Psoas muscle (tissue), 8 donors: ENCODE results near the gene MICB. TPM values are rescaled to one million over a fixed set of nuclear protein-coding genes. Genes with fewer than 3 reads are reported as not detected.

Source experiments
- ATAC-seq, 4 donors: fragments of 200-7000 bp; cut with Tn5 transposase; one replicate each; pipeline ENCODE4 v1.9.1; 2020; ENCODE audit warnings: moderate library complexity in 3 of 4, mild to moderate bottlenecking in 2 of 4
- DNase-seq, 2 donors: peaks; one replicate each; pipeline ENCODE4 v3.0.0-alpha.2; 2020
- H3K27ac ChIP-seq: fragments of 200-600 bp; one replicate; pipeline ENCODE4 v1.8.0; 2022
- H3K27me3 ChIP-seq, 3 donors: fragments of 200-600 bp in 1 of 3; one replicate each; pipeline versions ENCODE4 v1.6.1 to v1.8.0; 2013 to 2022; ENCODE audit warnings: low read length in 2 of 3, mild to moderate bottlenecking in 2 of 3, moderate library complexity in 1 of 3; ENCODE audit not compliant: insufficient read depth in 3 of 3
- H3K36me3 ChIP-seq, 2 donors: fragments of 200-600 bp in 1 of 2; one replicate each; pipeline versions ENCODE4 v1.6.1 to v1.8.0; 2013 to 2022; ENCODE audit warnings: low read depth in 1 of 2, mild to moderate bottlenecking in 1 of 2, moderate library complexity in 1 of 2; ENCODE audit not compliant: insufficient read depth in 1 of 2
- H3K4me1 ChIP-seq: fragments of 200-600 bp; one replicate; pipeline ENCODE4 v1.8.0; 2022
- H3K4me3 ChIP-seq: fragments of 200-600 bp; one replicate; pipeline ENCODE4 v1.8.0; 2022; ENCODE audit warnings: mild to moderate bottlenecking
- H3K9me3 ChIP-seq: fragments of 200-600 bp; one replicate; pipeline ENCODE4 v1.8.0; 2022
- CTCF ChIP-seq: fragments of 200-600 bp; IDR thresholded peaks from one replicate; pipeline ENCODE4 v1.8.0; 2022; ENCODE audit warnings: antibody characterized with exemption
- WGBS, 3 donors: extraction: QIAGEN DNeasy Blood & Tissue Kit; methylation state at CpG; one replicate each; pipeline versions ENCODE4 v1.1.6 to v1.1.7; 2013; 5-methylcytosine and 5-hydroxymethylcytosine counted together
- intact Hi-C, 2 donors: fragments of 100-400 bp; cut with DNase I; formaldehyde crosslinking; loops; one replicate each; pipeline versions ENCODE4 v1.11.0 to v1.14.2; 2022
- polyA plus RNA-seq, 3 donors: library from polyadenylated mRNA; stranded (reverse); fragments of 200-250 nt; gene quantifications; one replicate each; pipeline ENCODE4 v1.2.3, GENCODE V29; 2013
- total RNA-seq, 4 donors: library from RNA; stranded (reverse); fragmentation: NEBNext Ultra II Directional in 2 of 4; extraction: Animal tissue kit (Norgen Biotek cat#: 25700) in 2 of 4; gene quantifications; one replicate each; pipeline versions ENCODE4 v1.2.1 to v1.2.4, GENCODE V29; 2021 to 2023
- donor health status: healthy with polysubstance abuse.
- donor health status: DM: no; HTN: no; CAD: no; lungs with moderate emphysema.
- donor health status: Bipolar disorder and iron deficiency.
- donor health status: healthy.
- donor health status: DM: yes; HTN: yes; CAD: no.
- donor health status: DM: no; HTN: no; CAD: no.
- donor health status: DM: no; HTN: no; CAD: no.
- donor health status: DM: yes; HTN: yes; CAD: no.

Gene MICB
- total and polyA plus RNA-seq, 7 donors, result 0.25 to 1.0 (median 0.65) TPM

GRCh38 chr6:31559958-31560696 is 62.2 kb downstream of the MICB start:
- intact Hi-C loops, result no loop called here
- WGBS, 3 donors, result 48 to 65% (median 62%) methylated on average over 7 of the region's 7 CpGs
- H3K27me3 ChIP-seq, result no peaks in the 10 kb centered on the region
- TF ChIP-seq CTCF, result no peak
- DNase-seq (peak; percentile 62 to 75), ATAC-seq (peak; percentile 76 to 84 (median 78))
- peaks cover 3 to 44% of the 10 kb centered on the region in 2 donors for H3K36me3 ChIP-seq
- H3K4me3 ChIP-seq, result peak overlapping the region; percentile 13
- H3K27ac ChIP-seq, result peak overlapping the region; percentile 58
- H3K4me1 ChIP-seq, result peaks cover 22% of the 10 kb centered on the region
- H3K9me3 ChIP-seq, result no peaks in the 10 kb centered on the region

- peaks cover 22% of the 10 kb centered on the region for H3K4me1 ChIP-seq
- peaks cover 3 to 44% of the 10 kb centered on the region in 2 donors for H3K36me3 ChIP-seq
- TF ChIP-seq CTCF, result no peak
- no peaks in the 10 kb centered on the region for H3K27me3 ChIP-seq
- no peak for ATAC-seq
- H3K4me3 ChIP-seq, result peak overlapping the region; percentile 13
- H3K9me3 ChIP-seq, result no peaks in the 10 kb centered on the region
- peak overlapping the region; percentile 58 for H3K27ac ChIP-seq
- no peak for DNase-seq
- intact Hi-C loops, result no loop called here
Observed at GRCh38 chr6:31560697-31561058, 62.7 kb downstream of the MICB start.

Other genes with a start within 250 kb of the MICB start
- 100 to 1,000 TPM in 3 of 4 donors, 10 to 100 TPM in 1; 99.5 to 131 (median 116) TPM for gene HLA-C, start 226.1 kb upstream of the MICB start, total RNA-seq
- gene HLA-C, start 226.1 kb upstream of the MICB start, polyA plus RNA-seq, result 100 to 1,000 TPM in 1 of 3 donors, 10 to 100 TPM in 2; 62.5 to 143 (median 80.1) TPM
- 100 to 1,000 TPM; 185 to 402 (median 277) TPM for gene HLA-B, start 141.0 kb upstream of the MICB start, total RNA-seq
- 100 to 1,000 TPM; 138 to 237 (median 218) TPM for gene HLA-B, start 141.0 kb upstream of the MICB start, polyA plus RNA-seq
- 1 to 10 TPM; 2.7 to 5.7 (median 4.2) TPM for gene MICA, start 94.5 kb upstream of the MICB start, total RNA-seq
- 1 to 10 TPM; 4.1 to 5.7 (median 5.0) TPM for gene MICA, start 94.5 kb upstream of the MICB start, polyA plus RNA-seq
- not detected for gene MCCD1, start 30.8 kb downstream of the MICB start, total RNA-seq
- gene MCCD1, start 30.8 kb downstream of the MICB start, polyA plus RNA-seq, result not detected
- 100 to 1,000 TPM; 141 to 186 (median 165) TPM for gene DDX39B, start 43.9 kb downstream of the MICB start, total RNA-seq
- 100 to 1,000 TPM; 128 to 174 (median 134) TPM for gene DDX39B, start 43.9 kb downstream of the MICB start, polyA plus RNA-seq
- 1 to 10 TPM in 2 of 4 donors, under 1 TPM in 2; 0.66 to 2.8 (median 0.94) TPM for gene ATP6V1G2, start 48.5 kb downstream of the MICB start, total RNA-seq
- 1 to 10 TPM in 2 of 3 donors, under 1 TPM in 1; 0.95 to 4.7 (median 1.7) TPM for gene ATP6V1G2, start 48.5 kb downstream of the MICB start, polyA plus RNA-seq
- 10 to 100 TPM; 13.7 to 19.1 (median 15.4) TPM for gene NFKBIL1, start 49.5 kb downstream of the MICB start, total RNA-seq
- 10 to 100 TPM; 20.8 to 29.3 (median 21.6) TPM for gene NFKBIL1, start 49.5 kb downstream of the MICB start, polyA plus RNA-seq
- gene LTA, start 74.1 kb downstream of the MICB start, total RNA-seq, result not detected
- under 1 TPM in 2 of 3 donors, not detected in 1; 0.05 to 0.10 TPM for gene LTA, start 74.1 kb downstream of the MICB start, polyA plus RNA-seq
- under 1 TPM in 3 of 4 donors, not detected in 1; 0.34 to 0.81 (median 0.61) TPM for gene TNF, start 77.4 kb downstream of the MICB start, total RNA-seq
- gene TNF, start 77.4 kb downstream of the MICB start, polyA plus RNA-seq, result under 1 TPM in 2 of 3 donors, not detected in 1; 0.09 TPM
- gene LTB, start 84.3 kb downstream of the MICB start, total RNA-seq, result under 1 TPM; 0.69 to 0.79 (median 0.74) TPM
- 1 to 10 TPM in 1 of 3 donors, under 1 TPM in 2; 0.08 to 1.0 (median 0.17) TPM for gene LTB, start 84.3 kb downstream of the MICB start, polyA plus RNA-seq
- gene LST1, start 88.1 kb downstream of the MICB start, total RNA-seq, result 1 to 10 TPM; 1.8 to 5.6 (median 3.1) TPM
- gene LST1, start 88.1 kb downstream of the MICB start, polyA plus RNA-seq, result 1 to 10 TPM; 1.2 to 1.8 (median 1.7) TPM
- not detected for gene NCR3, start 94.9 kb downstream of the MICB start, total RNA-seq
- under 1 TPM in 2 of 3 donors, not detected in 1; 0.08 to 0.20 TPM for gene NCR3, start 94.9 kb downstream of the MICB start, polyA plus RNA-seq
- gene AIF1, start 117.1 kb downstream of the MICB start, total RNA-seq, result 1 to 10 TPM; 2.6 to 9.5 (median 4.6) TPM
- 10 to 100 TPM in 1 of 3 donors, 1 to 10 TPM in 2; 4.9 to 11.3 (median 5.7) TPM for gene AIF1, start 117.1 kb downstream of the MICB start, polyA plus RNA-seq
- gene PRRC2A, start 122.6 kb downstream of the MICB start, total RNA-seq, result 100 to 1,000 TPM in 1 of 4 donors, 10 to 100 TPM in 3; 80.1 to 116 (median 81.7) TPM
- gene PRRC2A, start 122.6 kb downstream of the MICB start, polyA plus RNA-seq, result 100 to 1,000 TPM in 1 of 3 donors, 10 to 100 TPM in 2; 60.2 to 119 (median 65.3) TPM
- gene BAG6, start 154.5 kb downstream of the MICB start, total RNA-seq, result 100 to 1,000 TPM; 317 to 370 (median 341) TPM
- 100 to 1,000 TPM; 294 to 419 (median 302) TPM for gene BAG6, start 154.5 kb downstream of the MICB start, polyA plus RNA-seq
- 1 to 10 TPM; 1.9 to 3.0 (median 2.3) TPM for gene APOM, start 157.7 kb downstream of the MICB start, total RNA-seq
- 1 to 10 TPM; 1.8 to 3.5 (median 2.0) TPM for gene APOM, start 157.7 kb downstream of the MICB start, polyA plus RNA-seq
- 10 to 100 TPM; 13.5 to 21.2 (median 16.1) TPM for gene C6orf47, start 162.6 kb downstream of the MICB start, total RNA-seq
- 10 to 100 TPM; 19.4 to 36.0 (median 22.9) TPM for gene C6orf47, start 162.6 kb downstream of the MICB start, polyA plus RNA-seq
- 10 to 100 TPM; 13.6 to 22.6 (median 15.3) TPM for gene GPANK1, start 166.9 kb downstream of the MICB start, total RNA-seq
- gene GPANK1, start 166.9 kb downstream of the MICB start, polyA plus RNA-seq, result 10 to 100 TPM; 23.5 to 49.7 (median 24.2) TPM
- gene CSNK2B, start 167.9 kb downstream of the MICB start, total RNA-seq, result 100 to 1,000 TPM; 102 to 129 (median 103) TPM
- gene CSNK2B, start 167.9 kb downstream of the MICB start, polyA plus RNA-seq, result 100 to 1,000 TPM; 151 to 208 (median 160) TPM
- gene LY6G5B, start 171.8 kb downstream of the MICB start, total RNA-seq, result 1 to 10 TPM; 1.7 to 8.4 (median 3.0) TPM
- 1 to 10 TPM; 2.5 to 2.9 (median 2.9) TPM for gene LY6G5B, start 171.8 kb downstream of the MICB start, polyA plus RNA-seq
- 1 to 10 TPM in 3 of 4 donors, under 1 TPM in 1; 0.75 to 3.2 (median 2.3) TPM for gene LY6G5C, start 182.9 kb downstream of the MICB start, total RNA-seq
- 1 to 10 TPM; 1.4 to 2.3 (median 1.9) TPM for gene LY6G5C, start 182.9 kb downstream of the MICB start, polyA plus RNA-seq
- gene ABHD16A, start 205.2 kb downstream of the MICB start, total RNA-seq, result 10 to 100 TPM; 26.6 to 36.5 (median 30.5) TPM
- 10 to 100 TPM; 34.4 to 56.6 (median 50.0) TPM for gene ABHD16A, start 205.2 kb downstream of the MICB start, polyA plus RNA-seq
- not detected for gene LY6G6F, start 208.7 kb downstream of the MICB start, total RNA-seq
- gene LY6G6F, start 208.7 kb downstream of the MICB start, polyA plus RNA-seq, result under 1 TPM in 1 of 3 donors, not detected in 2; 0.05 TPM
- gene LY6G6D, start 217.2 kb downstream of the MICB start, total RNA-seq, result not detected
- gene LY6G6D, start 217.2 kb downstream of the MICB start, polyA plus RNA-seq, result not detected
- gene LY6G6C, start 223.6 kb downstream of the MICB start, total RNA-seq, result not detected
- gene LY6G6C, start 223.6 kb downstream of the MICB start, polyA plus RNA-seq, result not detected
- gene MPIG6B, start 225.2 kb downstream of the MICB start, total RNA-seq, result under 1 TPM; 0.10 to 0.37 (median 0.22) TPM
- under 1 TPM in 1 of 3 donors, not detected in 2; 0.04 TPM for gene MPIG6B, start 225.2 kb downstream of the MICB start, polyA plus RNA-seq
- 10 to 100 TPM in 2 of 4 donors, 1 to 10 TPM in 2; 8.4 to 16.2 (median 10.2) TPM for gene DDAH2, start 231.2 kb downstream of the MICB start, total RNA-seq
- gene DDAH2, start 231.2 kb downstream of the MICB start, polyA plus RNA-seq, result 10 to 100 TPM in 2 of 3 donors, 1 to 10 TPM in 1; 6.3 to 13.8 (median 11.3) TPM
- gene CLIC1, start 238.4 kb downstream of the MICB start, total RNA-seq, result 10 to 100 TPM; 29.1 to 51.2 (median 41.9) TPM
- gene CLIC1, start 238.4 kb downstream of the MICB start, polyA plus RNA-seq, result 10 to 100 TPM; 20.6 to 85.9 (median 35.1) TPM
- 1 to 10 TPM; 1.7 to 3.0 (median 1.8) TPM for gene MSH5, start 241.9 kb downstream of the MICB start, total RNA-seq
- gene MSH5, start 241.9 kb downstream of the MICB start, polyA plus RNA-seq, result 1 to 10 TPM; 1.4 to 2.7 (median 1.7) TPM